ENCODE results near the gene PCNT.

The PCNT gene

DNA sequence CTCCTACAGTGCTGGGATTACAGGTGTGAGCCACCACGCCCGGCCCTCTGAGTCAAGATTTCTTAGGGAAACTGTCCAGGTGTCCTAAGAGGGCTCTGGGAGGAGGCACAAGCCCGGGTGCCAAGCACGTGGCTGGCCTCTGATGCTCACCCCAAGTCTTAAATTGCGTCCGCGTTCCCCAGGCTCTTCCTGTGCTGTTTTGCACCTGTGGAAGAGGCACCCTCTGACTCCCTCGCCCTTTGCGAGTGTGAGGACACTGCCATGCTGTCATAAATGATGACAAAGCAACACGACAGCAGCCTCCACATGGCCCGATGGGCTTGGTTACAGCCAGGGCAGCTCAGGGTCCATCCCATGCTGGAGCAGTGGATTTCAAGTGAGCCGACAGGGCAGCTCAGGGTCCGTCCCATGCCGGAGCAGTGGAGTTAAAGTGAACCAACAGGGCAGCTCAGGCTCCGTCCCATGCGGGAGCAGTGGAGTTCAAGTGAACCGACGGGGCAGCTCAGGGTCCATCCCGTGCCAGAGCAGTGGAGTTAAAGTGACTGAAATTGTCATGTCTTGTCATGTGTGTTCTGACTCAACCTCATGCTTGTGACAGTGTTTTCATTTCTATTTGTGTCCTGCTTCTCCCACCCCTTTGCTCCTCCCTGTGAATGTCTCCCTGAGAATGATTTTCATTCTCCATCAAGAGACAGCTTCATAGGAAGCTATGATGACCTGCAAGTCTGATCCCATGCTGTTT, 33.9 kb downstream of the PCNT start:
- TF ChIP-seq, protein P1, sequence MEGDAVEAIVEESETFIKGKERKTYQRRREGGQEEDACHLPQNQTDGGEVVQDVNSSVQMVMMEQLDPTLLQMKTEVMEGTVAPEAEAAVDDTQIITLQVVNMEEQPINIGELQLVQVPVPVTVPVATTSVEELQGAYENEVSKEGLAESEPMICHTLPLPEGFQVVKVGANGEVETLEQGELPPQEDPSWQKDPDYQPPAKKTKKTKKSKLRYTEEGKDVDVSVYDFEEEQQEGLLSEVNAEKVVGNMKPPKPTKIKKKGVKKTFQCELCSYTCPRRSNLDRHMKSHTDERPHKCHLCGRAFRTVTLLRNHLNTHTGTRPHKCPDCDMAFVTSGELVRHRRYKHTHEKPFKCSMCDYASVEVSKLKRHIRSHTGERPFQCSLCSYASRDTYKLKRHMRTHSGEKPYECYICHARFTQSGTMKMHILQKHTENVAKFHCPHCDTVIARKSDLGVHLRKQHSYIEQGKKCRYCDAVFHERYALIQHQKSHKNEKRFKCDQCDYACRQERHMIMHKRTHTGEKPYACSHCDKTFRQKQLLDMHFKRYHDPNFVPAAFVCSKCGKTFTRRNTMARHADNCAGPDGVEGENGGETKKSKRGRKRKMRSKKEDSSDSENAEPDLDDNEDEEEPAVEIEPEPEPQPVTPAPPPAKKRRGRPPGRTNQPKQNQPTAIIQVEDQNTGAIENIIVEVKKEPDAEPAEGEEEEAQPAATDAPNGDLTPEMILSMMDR (IDR thresholded peaks at IDR 0.05; ENCODE audit: borderline replicate concordance, insufficient read depth, low read depth, low read length) = no peak
- H3K4me3 ChIP-seq (ENCODE audit: low read depth, low read length) = no peak overlapping the region

DNA sequence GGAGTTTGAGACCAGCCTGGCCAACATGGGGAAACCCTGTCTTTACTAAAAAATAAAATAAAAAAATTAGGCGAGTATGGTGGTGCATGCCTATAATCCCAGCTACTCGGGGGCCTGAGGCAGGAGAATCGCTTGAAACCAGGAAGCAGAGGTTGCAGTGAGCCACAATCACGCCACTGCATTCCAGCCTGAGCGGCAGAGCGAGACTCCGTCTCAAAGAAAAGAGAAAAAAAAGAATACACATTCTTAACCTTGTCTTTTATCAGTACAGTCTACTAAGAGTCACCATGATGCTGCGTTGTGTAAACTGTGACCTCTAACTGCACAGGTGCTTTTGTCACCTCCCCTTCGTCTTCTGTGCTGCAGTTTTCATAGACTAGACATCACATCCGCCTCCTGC, 37.2 kb downstream of the PCNT start:
- TF ChIP-seq, protein P1 (IDR thresholded peaks at IDR 0.05; ENCODE audit: borderline replicate concordance, insufficient read depth, low read depth, low read length) = no peak
- H3K4me3 ChIP-seq (ENCODE audit: low read depth, low read length) = no peak overlapping the region

DNA sequence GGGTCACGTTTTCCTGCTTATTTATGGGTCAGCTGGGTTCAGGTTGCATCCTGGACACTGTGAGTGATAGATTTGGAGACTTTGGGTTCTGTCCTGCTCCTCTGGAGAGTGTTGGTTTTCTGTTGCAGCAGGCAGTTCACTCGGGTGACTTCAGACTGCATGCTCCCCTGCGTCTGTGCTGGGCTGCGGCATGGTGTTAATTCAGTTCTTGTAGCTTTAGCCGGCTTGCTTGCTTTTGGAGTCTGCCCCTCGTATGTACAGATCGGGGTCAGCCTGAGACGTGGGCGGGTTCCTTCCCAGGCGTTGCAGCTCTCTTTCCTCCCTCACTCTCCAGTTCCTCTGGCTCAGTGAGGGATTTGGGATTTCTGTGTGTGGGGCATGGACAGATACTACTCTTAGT, 38.0 kb downstream of the PCNT start:
- TF ChIP-seq, protein P1 (IDR thresholded peaks at IDR 0.05; ENCODE audit: borderline replicate concordance, insufficient read depth, low read depth, low read length) = no peak
- no peak overlapping the region for H3K4me3 ChIP-seq (ENCODE audit: low read depth, low read length)

DNA sequence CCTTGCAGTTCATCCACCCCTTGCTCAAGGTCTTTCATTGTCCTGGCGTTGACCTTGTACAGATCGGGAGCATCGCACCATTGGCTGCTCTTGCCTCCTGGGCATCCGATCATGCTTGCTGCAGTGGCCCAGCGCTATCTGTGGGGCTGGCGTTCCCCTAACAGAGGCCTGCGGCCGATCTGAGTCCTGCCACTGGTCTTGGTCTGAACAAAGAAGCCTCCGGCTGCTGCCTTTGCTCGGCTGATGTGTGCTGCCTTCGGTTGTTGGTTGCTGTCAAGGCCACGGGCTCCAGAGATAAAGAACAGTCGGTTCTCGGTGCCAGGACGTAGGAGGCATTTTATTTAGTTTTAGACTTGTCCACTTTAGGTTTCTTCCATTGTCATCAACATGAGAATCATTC, 39.0 kb downstream of the PCNT start:
- TF ChIP-seq, protein P1 (IDR thresholded peaks at IDR 0.05; ENCODE audit: borderline replicate concordance, insufficient read depth, low read depth, low read length) = no peak
- H3K4me3 ChIP-seq (ENCODE audit: low read depth, low read length) = no peak overlapping the region

DNA sequence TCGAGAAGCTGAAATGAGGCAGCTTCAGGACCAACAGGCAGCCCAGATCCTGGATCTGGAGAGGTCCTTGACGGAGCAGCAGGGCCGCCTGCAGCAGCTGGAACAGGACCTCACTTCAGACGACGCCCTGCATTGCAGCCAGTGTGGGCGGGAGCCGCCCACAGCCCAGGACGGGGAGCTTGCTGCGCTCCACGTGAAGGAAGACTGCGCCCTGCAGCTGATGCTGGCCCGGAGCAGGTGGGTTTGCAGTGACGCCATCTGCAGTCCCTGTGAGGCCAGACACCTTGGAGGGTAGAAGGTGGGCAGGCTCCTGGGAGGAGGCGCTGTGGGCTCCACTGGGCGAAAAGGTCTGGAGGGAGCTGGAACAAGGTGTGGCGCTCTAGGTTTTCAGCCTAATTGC, 39.7 kb downstream of the PCNT start:
- TF ChIP-seq, protein P1 (IDR thresholded peaks at IDR 0.05; ENCODE audit: borderline replicate concordance, insufficient read depth, low read depth, low read length) = no peak
- no peak overlapping the region for H3K4me3 ChIP-seq (ENCODE audit: low read depth, low read length)

DNA sequence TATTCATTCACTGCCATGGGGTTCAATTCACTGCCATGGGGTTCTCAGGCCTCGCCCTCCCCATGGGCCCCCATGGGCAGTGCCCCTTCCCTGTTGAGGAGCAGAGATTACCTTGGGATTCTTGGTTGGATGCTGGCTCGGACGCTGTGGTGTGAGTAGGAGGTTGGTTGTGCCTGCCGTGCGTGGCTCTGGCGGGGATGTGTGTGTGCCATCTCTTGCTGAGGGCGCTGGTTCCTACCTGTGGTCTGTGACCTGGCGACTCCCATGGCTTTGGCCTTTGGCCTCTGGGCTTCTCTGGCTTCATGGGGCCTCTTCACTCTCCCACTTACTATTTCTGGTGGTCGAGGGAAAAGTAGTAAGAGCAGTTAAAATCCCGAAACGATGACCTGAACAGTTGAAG, 42.1 kb downstream of the PCNT start:
- no peak overlapping the region for H3K4me3 ChIP-seq (ENCODE audit: low read depth, low read length)
- TF ChIP-seq, protein P1 (IDR thresholded peaks at IDR 0.05; ENCODE audit: borderline replicate concordance, insufficient read depth, low read depth, low read length) = no peak

DNA sequence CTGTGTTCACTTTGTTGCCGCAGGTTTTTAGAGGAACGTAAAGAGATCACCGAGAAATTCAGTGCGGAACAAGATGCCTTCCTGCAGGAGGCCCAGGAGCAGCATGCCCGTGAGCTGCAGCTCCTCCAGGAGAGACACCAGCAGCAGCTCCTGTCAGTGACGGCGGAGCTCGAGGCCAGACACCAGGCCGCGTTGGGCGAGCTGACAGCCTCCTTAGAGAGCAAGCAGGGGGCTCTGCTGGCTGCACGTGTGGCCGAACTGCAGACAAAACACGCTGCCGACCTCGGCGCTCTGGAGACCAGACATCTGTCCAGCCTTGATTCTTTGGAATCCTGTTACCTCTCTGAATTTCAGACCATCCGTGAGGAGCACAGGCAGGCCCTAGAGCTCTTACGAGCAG, 42.6 kb downstream of the PCNT start:
- no peak overlapping the region for H3K4me3 ChIP-seq (ENCODE audit: low read depth, low read length)
- TF ChIP-seq, protein P1 (IDR thresholded peaks at IDR 0.05; ENCODE audit: borderline replicate concordance, insufficient read depth, low read depth, low read length) = no peak

All from GM12875 (cell line).